ENCODE data around the gene WDR55.

DNA sequence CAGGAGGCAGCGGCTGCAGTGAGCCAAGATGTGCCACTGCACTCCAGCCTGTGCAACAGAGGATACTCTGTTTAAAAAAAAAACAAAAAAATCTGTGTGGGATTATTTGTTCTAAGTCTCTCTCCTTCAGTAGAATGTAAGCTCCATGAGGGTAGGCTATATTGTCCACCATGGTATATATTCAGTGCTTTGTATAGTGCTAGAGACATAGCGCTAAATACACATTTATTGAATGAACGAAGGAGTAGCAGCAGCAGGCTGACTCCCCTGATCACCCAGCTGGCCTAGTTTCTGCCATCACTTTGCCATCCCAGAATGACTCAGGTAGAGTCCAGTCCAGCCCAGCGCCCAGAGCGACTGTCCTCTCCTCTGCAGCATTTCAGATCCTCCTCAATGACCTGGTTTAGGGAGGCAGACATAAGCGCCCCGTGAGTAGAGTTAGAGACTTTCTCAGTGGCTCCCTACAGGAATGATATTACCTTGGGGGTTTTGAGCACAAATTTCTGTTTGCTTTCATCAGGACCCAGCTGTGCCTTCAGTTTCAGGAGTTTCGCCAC is 25.8 kb downstream of the WDR55 start:
- TF ChIP-seq, protein P1, sequence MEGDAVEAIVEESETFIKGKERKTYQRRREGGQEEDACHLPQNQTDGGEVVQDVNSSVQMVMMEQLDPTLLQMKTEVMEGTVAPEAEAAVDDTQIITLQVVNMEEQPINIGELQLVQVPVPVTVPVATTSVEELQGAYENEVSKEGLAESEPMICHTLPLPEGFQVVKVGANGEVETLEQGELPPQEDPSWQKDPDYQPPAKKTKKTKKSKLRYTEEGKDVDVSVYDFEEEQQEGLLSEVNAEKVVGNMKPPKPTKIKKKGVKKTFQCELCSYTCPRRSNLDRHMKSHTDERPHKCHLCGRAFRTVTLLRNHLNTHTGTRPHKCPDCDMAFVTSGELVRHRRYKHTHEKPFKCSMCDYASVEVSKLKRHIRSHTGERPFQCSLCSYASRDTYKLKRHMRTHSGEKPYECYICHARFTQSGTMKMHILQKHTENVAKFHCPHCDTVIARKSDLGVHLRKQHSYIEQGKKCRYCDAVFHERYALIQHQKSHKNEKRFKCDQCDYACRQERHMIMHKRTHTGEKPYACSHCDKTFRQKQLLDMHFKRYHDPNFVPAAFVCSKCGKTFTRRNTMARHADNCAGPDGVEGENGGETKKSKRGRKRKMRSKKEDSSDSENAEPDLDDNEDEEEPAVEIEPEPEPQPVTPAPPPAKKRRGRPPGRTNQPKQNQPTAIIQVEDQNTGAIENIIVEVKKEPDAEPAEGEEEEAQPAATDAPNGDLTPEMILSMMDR (IDR thresholded peaks at IDR 0.05): no peak
- no peak for TF ChIP-seq POLR2A (IDR thresholded peaks at IDR 0.05)
